ENCODE data around the gene CBLIF.
"Not testable (repeated sequence)": the region's sequence is repeated elsewhere in the genome, so short reads cannot be mapped to it uniquely, and the experiment has no call there.

DNA sequence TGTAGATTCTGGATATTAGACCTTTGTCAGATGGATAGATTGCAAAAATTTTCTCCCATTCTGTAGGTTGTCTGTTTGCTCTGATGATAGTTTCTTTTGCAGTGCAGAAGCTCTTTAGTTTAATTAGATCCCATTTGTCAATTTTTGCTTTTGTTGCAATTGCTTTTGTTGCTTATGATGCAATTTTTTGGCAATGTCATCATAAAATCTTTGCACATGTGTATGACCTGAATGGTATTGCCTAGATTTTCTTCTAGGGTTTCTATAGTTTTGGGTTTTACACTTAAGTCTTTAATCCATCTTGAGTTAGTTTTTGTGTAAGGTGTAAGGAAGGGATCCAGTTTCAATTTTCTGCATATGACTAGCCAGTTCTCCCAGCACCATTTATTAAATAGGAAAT lies 41.9 kb upstream of the CBLIF start:
- not testable (repeated sequence) for TF ChIP-seq POLR2A (IDR thresholded peaks at IDR 0.05)
- TF ChIP-seq, protein P1, sequence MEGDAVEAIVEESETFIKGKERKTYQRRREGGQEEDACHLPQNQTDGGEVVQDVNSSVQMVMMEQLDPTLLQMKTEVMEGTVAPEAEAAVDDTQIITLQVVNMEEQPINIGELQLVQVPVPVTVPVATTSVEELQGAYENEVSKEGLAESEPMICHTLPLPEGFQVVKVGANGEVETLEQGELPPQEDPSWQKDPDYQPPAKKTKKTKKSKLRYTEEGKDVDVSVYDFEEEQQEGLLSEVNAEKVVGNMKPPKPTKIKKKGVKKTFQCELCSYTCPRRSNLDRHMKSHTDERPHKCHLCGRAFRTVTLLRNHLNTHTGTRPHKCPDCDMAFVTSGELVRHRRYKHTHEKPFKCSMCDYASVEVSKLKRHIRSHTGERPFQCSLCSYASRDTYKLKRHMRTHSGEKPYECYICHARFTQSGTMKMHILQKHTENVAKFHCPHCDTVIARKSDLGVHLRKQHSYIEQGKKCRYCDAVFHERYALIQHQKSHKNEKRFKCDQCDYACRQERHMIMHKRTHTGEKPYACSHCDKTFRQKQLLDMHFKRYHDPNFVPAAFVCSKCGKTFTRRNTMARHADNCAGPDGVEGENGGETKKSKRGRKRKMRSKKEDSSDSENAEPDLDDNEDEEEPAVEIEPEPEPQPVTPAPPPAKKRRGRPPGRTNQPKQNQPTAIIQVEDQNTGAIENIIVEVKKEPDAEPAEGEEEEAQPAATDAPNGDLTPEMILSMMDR (IDR thresholded peaks at IDR 0.05) = not testable (repeated sequence)

Measured in adrenal gland (tissue), 5 donors.